ENCODE results near the gene CDHR2.

Gene CDHR2

DNA sequence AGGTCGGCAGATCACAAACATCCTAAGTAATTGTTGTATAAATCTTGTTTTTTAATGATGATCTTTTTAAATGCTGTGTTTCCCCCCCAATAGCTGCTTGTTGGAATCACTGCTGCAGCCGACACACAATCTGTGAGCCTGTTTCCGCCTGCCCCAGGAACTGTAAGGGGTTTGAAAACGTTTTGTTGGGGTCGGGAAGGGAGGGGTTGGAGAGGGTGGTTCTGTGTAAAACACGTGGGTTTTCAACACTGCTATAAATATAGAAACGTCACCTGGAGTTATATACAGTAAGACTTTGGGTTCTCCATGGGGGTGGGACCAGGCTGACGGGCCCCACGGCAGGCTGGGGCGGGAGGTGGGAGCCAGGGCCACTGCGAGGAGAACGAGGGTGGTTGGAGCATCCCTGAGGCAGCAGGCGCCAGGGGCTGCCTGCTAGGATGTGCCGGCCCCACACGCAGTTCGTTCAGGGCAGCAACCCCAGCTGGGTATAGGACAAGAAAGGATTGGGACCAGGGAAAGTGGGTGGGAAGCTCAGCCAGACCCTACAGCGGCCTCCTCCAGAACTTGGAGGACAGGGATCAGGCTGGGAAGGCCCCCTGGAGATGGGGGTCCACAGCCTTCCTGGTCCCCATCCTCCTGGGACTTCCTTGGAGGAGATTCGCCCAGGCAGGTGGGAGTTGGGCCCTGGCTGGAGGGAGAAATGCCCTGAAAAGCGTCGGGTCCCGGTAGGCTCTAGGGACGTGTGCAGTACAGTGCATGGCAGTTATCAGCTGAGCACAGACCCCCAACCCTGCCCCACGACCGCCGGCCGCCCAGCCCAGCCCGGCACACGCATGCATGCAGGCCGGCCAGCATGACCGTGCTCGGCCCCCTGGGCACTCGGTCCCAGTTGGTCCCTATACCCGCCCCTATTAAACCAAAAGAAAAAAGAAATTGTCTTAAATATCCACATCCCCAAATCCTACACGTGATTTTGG is 21.6 kb upstream of the CDHR2 start:
- POLR2A ChIA-PET, result no interaction called here
- H3K4me1 ChIP-seq (ENCODE audit: control insufficient read depth, insufficient read depth, low read length), result no peaks in the 10 kb centered on the region
- CTCF ChIA-PET, result no interaction called here

DNA sequence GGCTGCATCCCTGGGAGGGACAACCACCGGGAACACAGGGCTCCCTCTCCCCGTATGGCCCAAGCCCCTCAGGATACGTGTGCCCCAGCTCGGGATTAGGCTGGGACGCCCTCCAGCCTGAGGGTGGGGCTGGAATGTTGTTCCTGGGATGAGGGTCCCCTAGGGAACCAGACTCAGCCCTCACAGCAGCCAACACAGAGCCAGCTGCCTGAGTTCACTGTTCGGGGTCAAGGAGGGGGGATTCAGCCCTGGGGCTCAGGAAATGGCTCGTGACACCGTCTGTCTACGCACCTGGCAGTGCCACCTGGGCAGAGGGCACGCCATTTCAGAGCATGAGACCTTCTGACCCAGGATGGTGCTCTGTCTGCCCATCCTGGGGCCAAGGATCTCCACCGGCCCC is 20.8 kb upstream of the CDHR2 start:
- ChIA-PET POLR2A (no interaction called here), CTCF (no interaction called here)
- no peak overlapping the region for H3K4me3 ChIP-seq (ENCODE audit: low read depth, low read length)
- H3K9me3 ChIP-seq (ENCODE audit: control insufficient read depth, insufficient read depth, low read depth, low read length), result no peaks in the 10 kb centered on the region
- H3K4me1 ChIP-seq (ENCODE audit: control insufficient read depth, insufficient read depth, low read length), result 0 out of 2 replicates have a peak, but pooled peaks cover under 1% of the 10 kb centered on the region
- peaks cover 0 to 41% of the 10 kb centered on the region in 2 experiments; a peak in 2 of 3 replicates for H3K36me3 ChIP-seq (ENCODE audit: control insufficient read depth in 2 of 2, insufficient read depth in 1 of 2, low read length in 2 of 2)
- TF ChIP-seq ZNF639 (tag by site-specific recombination; IDR thresholded peaks at IDR 0.05), result no peak
- no peak for TF ChIP-seq ZNF10 (tag by site-specific recombination; IDR thresholded peaks at IDR 0.05)
- TF ChIP-seq HIC1 (tag by site-specific recombination; IDR thresholded peaks at IDR 0.05), result 0 out of 2 replicates have a peak, but pooled peaks have one; percentile 32
- no peak for TF ChIP-seq ZNF654 (tag by site-specific recombination; IDR thresholded peaks at IDR 0.05; ENCODE audit: low read depth)
- TF ChIP-seq ZBTB1 (tag by site-specific recombination; IDR thresholded peaks at IDR 0.05), result no peak
- no peak for TF ChIP-seq ZNF398 (tag by site-specific recombination; IDR thresholded peaks at IDR 0.05)
- TF ChIP-seq ZNF274 (IDR thresholded peaks at IDR 0.05; ENCODE audit: low read length), result no peak
- no peak for TF ChIP-seq ZNF274 (tag by site-specific recombination; IDR thresholded peaks at IDR 0.05; ENCODE audit: borderline replicate concordance)
- no peak for TF ChIP-seq ZNF426 (tag by site-specific recombination; IDR thresholded peaks at IDR 0.05)
- H3K27ac ChIP-seq (ENCODE audit: extremely low read depth, low read depth, low read length), result no peak overlapping the region

More for the DNA sequence above, 21.6 kb upstream of the CDHR2 start:
- TF ChIP-seq ZNF324 (tag by site-specific recombination; IDR thresholded peaks at IDR 0.05) (no peak), ZFHX2 (tag by site-specific recombination; conservative IDR thresholded peaks at IDR 0.05) (0 out of 2 replicates have a peak, but pooled peaks have one; percentile 9)
- H3K27ac ChIP-seq (ENCODE audit: extremely low read depth, low read depth, low read length), result no peak overlapping the region
- H3K4me3 ChIP-seq (ENCODE audit: low read depth, low read length), result no peak overlapping the region
- peaks cover 0 to 41% of the 10 kb centered on the region in 2 experiments; a peak in 2 of 3 replicates for H3K36me3 ChIP-seq (ENCODE audit: control insufficient read depth in 2 of 2, insufficient read depth in 1 of 2, low read length in 2 of 2)
- no peaks in the 10 kb centered on the region for H3K9me3 ChIP-seq (ENCODE audit: control insufficient read depth, insufficient read depth, low read depth, low read length)

- CTCF ChIA-PET, result no interaction called here
- H3K27ac ChIP-seq (ENCODE audit: extremely low read depth, low read depth, low read length), result no peak overlapping the region
- no peak overlapping the region for H3K4me3 ChIP-seq (ENCODE audit: low read depth, low read length)
Measured at GRCh38 chr5:176528761-176529115, 20.4 kb upstream of the CDHR2 start.

More at GRCh38 chr5:176528761-176529115, 20.4 kb upstream of the CDHR2 start:
- 0 out of 2 replicates have a peak, but pooled peaks cover 5% of the 10 kb centered on the region for H3K4me1 ChIP-seq (ENCODE audit: control insufficient read depth, insufficient read depth, low read length)
- no peaks in the 10 kb centered on the region for H3K9me3 ChIP-seq (ENCODE audit: control insufficient read depth, insufficient read depth, low read depth, low read length)
- POLR2A ChIA-PET, result no interaction called here
- TF ChIP-seq, protein P1, sequence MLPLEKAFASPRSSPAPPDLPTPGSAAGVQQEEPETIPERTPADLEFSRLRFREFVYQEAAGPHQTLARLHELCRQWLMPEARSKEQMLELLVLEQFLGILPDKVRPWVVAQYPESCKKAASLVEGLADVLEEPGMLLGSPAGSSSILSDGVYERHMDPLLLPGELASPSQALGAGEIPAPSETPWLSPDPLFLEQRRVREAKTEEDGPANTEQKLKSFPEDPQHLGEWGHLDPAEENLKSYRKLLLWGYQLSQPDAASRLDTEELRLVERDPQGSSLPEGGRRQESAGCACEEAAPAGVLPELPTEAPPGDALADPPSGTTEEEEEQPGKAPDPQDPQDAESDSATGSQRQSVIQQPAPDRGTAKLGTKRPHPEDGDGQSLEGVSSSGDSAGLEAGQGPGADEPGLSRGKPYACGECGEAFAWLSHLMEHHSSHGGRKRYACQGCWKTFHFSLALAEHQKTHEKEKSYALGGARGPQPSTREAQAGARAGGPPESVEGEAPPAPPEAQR (tag by site-specific recombination; IDR thresholded peaks at IDR 0.05), result no peak
- no peak for TF ChIP-seq ZNF501 (tag by site-specific recombination; IDR thresholded peaks at IDR 0.05)
- TF ChIP-seq ZNF138 (tag by site-specific recombination; IDR thresholded peaks at IDR 0.05; ENCODE audit: borderline replicate concordance), result no peak
- no peak for TF ChIP-seq ZBTB21 (tag by site-specific recombination; IDR thresholded peaks at IDR 0.05)
- TF ChIP-seq ZSCAN16 (tag by site-specific recombination; IDR thresholded peaks at IDR 0.05), result no peak
- TF ChIP-seq YY1 (tag by site-specific recombination; IDR thresholded peaks at IDR 0.05), result no peak
- no peak for TF ChIP-seq ZNF202 (tag by site-specific recombination; IDR thresholded peaks at IDR 0.05; ENCODE audit: borderline replicate concordance)
- peaks cover 0 to 41% of the 10 kb centered on the region in 2 experiments; a peak in 2 of 3 replicates for H3K36me3 ChIP-seq (ENCODE audit: control insufficient read depth in 2 of 2, insufficient read depth in 1 of 2, low read length in 2 of 2)
